ENCODE results near the gene FASLG. TPM values are rescaled to one million over a fixed set of nuclear protein-coding genes. Genes with fewer than 3 reads are reported as not detected.

The FASLG gene
- total RNA-seq, 1 experiment from 2014 or later: not detected

GRCh38 chr1:172641492-172641891 lies 17.4 kb upstream of the FASLG start (continued):
- no peak for TF ChIP-seq ZSCAN18 (CRISPR knock-in tag; IDR thresholded peaks at IDR 0.05)

- ATAC-seq (no peak), DNase-seq (ENCODE audit: low spot score) (no peak)
- POLR2A ChIA-PET: no interaction called here
- CTCF ChIA-PET: no interaction called here
- H3K27ac Mint-ChIP-seq: no peak overlapping the region
- TF ChIP-seq TCF7 (CRISPR knock-in tag; IDR thresholded peaks at IDR 0.05; ENCODE audit: low read depth): no peak
- TF ChIP-seq TP53 (CRISPR knock-in tag; IDR thresholded peaks at IDR 0.05): no peak
- no peak for TF ChIP-seq ZNF219 (CRISPR knock-in tag; IDR thresholded peaks at IDR 0.05; ENCODE audit: borderline replicate concordance)
- TF ChIP-seq ATF3 (CRISPR knock-in tag; conservative IDR thresholded peaks at IDR 0.05): no peak
- TF ChIP-seq, protein P1, sequence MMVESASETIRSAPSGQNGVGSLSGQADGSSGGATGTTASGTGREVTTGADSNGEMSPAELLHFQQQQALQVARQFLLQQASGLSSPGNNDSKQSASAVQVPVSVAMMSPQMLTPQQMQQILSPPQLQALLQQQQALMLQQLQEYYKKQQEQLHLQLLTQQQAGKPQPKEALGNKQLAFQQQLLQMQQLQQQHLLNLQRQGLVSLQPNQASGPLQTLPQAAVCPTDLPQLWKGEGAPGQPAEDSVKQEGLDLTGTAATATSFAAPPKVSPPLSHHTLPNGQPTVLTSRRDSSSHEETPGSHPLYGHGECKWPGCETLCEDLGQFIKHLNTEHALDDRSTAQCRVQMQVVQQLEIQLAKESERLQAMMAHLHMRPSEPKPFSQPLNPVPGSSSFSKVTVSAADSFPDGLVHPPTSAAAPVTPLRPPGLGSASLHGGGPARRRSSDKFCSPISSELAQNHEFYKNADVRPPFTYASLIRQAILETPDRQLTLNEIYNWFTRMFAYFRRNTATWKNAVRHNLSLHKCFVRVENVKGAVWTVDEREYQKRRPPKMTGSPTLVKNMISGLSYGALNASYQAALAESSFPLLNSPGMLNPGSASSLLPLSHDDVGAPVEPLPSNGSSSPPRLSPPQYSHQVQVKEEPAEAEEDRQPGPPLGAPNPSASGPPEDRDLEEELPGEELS (CRISPR knock-in tag; IDR thresholded peaks at IDR 0.05): no peak
- TF ChIP-seq PREB (CRISPR knock-in tag; IDR thresholded peaks at IDR 0.05; ENCODE audit: borderline replicate concordance): no peak
- no peak for TF ChIP-seq ATF1 (CRISPR knock-in tag; IDR thresholded peaks at IDR 0.05)
- no peaks in the 10 kb centered on the region for H3K36me3 Mint-ChIP-seq
- no peaks in the 10 kb centered on the region for H3K9me3 Mint-ChIP-seq
- no peak overlapping the region for H3K4me3 Mint-ChIP-seq
- no peaks in the 10 kb centered on the region for H3K27me3 Mint-ChIP-seq (ENCODE audit: low read depth)
- peaks cover 14% of the 10 kb centered on the region for H3K4me1 Mint-ChIP-seq
Measured at GRCh38 chr1:172642970-172643369, 15.9 kb upstream of the FASLG start.

GRCh38 chr1:172646653-172647052 lies 12.2 kb upstream of the FASLG start:
- no peaks in the 10 kb centered on the region for H3K36me3 Mint-ChIP-seq
- ChIA-PET CTCF (no interaction called here), POLR2A (no interaction called here)
- no peak for TF ChIP-seq PRRX2 (CRISPR knock-in tag; IDR thresholded peaks at IDR 0.05)
- no peak for TF ChIP-seq SMAD4 (CRISPR knock-in tag; IDR thresholded peaks at IDR 0.05)
- TF ChIP-seq ESRRA (CRISPR knock-in tag; IDR thresholded peaks at IDR 0.05; ENCODE audit: borderline replicate concordance): no peak
- no peak for TF ChIP-seq FOXP1 (CRISPR knock-in tag; IDR thresholded peaks at IDR 0.05; ENCODE audit: borderline replicate concordance)
- H3K4me3 Mint-ChIP-seq: no peak overlapping the region
- H3K4me1 Mint-ChIP-seq: no peaks in the 10 kb centered on the region
- no peaks in the 10 kb centered on the region; the same call in 1 of the 2 replicates for H3K27me3 Mint-ChIP-seq (ENCODE audit: low read depth)
- ATAC-seq (no peak), DNase-seq (ENCODE audit: low spot score) (no peak)
- H3K9me3 Mint-ChIP-seq: no peaks in the 10 kb centered on the region
- H3K27ac Mint-ChIP-seq: no peak overlapping the region

DNA sequence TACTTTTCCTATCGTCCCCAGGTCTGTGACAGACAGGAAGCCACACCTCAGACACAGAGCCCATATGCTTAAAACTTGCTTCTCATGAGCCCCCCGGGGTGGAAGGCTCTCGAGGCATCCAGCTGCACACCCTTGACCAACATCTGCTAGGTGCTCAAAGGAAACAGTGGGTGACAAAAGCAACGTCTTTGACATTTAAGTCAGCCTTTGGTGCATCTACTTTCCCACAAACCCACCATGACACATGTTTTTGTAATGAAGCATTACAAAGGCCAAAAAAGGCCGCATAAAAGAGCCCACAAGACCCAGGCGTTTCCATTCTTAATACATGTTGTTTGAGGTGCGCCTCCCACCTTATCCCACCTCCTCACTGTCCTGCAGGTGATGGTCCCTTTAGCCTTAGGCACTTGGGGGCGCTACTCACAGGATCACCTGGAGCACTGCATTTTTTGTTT lies 11.8 kb upstream of the FASLG start:
- POLR2A ChIA-PET: no interaction called here
- no peaks in the 10 kb centered on the region for H3K4me1 Mint-ChIP-seq

More for the DNA sequence above, 11.8 kb upstream of the FASLG start:
- Mint-ChIP-seq H3K9me3 (no peaks in the 10 kb centered on the region), H3K4me3 (no peak overlapping the region), H3K36me3 (no peaks in the 10 kb centered on the region), H3K27me3 (ENCODE audit: low read depth) (no peaks in the 10 kb centered on the region; the same call in 1 of the 2 replicates), H3K27ac (no peak overlapping the region)
- CTCF ChIA-PET: no interaction called here
- no peak for DNase-seq (ENCODE audit: low spot score)
- TF ChIP-seq, protein P2, sequence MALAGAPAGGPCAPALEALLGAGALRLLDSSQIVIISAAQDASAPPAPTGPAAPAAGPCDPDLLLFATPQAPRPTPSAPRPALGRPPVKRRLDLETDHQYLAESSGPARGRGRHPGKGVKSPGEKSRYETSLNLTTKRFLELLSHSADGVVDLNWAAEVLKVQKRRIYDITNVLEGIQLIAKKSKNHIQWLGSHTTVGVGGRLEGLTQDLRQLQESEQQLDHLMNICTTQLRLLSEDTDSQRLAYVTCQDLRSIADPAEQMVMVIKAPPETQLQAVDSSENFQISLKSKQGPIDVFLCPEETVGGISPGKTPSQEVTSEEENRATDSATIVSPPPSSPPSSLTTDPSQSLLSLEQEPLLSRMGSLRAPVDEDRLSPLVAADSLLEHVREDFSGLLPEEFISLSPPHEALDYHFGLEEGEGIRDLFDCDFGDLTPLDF (CRISPR knock-in tag; IDR thresholded peaks at IDR 0.05): no peak
- ATAC-seq: no peak; the same call in 1 of the 2 replicates

Data from WTC11 (cell line).